B cell (primary cell): ENCODE measurements around the gene TRABD2A. TPM values are rescaled to one million over a fixed set of nuclear protein-coding genes. Genes with fewer than 3 reads are reported as not detected.

Experiments
- ATAC-seq: fragments of 200-7000 bp; cut with Tn5 transposase; one replicate; pipeline ENCODE4 v1.10.0; 2021; ENCODE audit warnings: low read depth, mild to moderate bottlenecking, moderate number of reproducible peaks, moderate library complexity
- CTCF ChIA-PET: fragments of 350-600 bp; sonication (Branson Sonifier 250); formaldehyde crosslinking; loops from one replicate; lab custom pipeline; 2021; ENCODE audit warnings: antibody characterized with exemption, inconsistent platforms; lab: Charles Lee
- POLR2A ChIA-PET: fragments of 350-600 bp; sonication (Branson Sonifier 250); formaldehyde crosslinking; loops from one replicate; lab custom pipeline; 2021; ENCODE audit warnings: antibody characterized with exemption; lab: Charles Lee
- DNase-seq: peaks from one replicate; pipeline ENCODE4 v3.0.0; 2013
- H2AFZ ChIP-seq: 2 replicates; pipeline ENCODE4 v1.6.1; 2012; ENCODE audit warnings: mild to moderate bottlenecking, low read depth, low read length; ENCODE audit not compliant: insufficient read depth, poor library complexity, severe bottlenecking
- H3K27ac ChIP-seq, 2 donors: 1 replicate in 1 of 2; 2 replicates in 1 of 2; pipeline ENCODE4 v1.5.1; 2012 to 2013; ENCODE audit warnings: low read length in 2 of 2, mild to moderate bottlenecking in 2 of 2, moderate library complexity in 1 of 2
- H3K27me3 ChIP-seq, 4 experiments: fragments of 200-600 bp in 1 of 4; sonication (generic) in 1 of 4; replicated peaks in 1 of 4; 1 replicate in 2 of 4; 2 replicates in 2 of 4; pipeline versions ENCODE4 v1.6.1 to v1.7.0; 2013 to 2016; ENCODE audit warnings: low read length in 3 of 4, mild to moderate bottlenecking in 2 of 4, mixed read lengths in 1 of 4, moderate library complexity in 1 of 4; ENCODE audit not compliant: insufficient read depth in 4 of 4, control insufficient read depth in 3 of 4; ENCODE audit errors: control extremely low read depth in 1 of 4
- H3K36me3 ChIP-seq, 2 experiments: replicated peaks in 1 of 2; 1 replicate in 1 of 2; 2 replicates in 1 of 2; pipeline versions ENCODE4 v1.6.1 to v1.7.1; 2013; ENCODE audit warnings: low read length in 1 of 2; ENCODE audit not compliant: insufficient read depth in 2 of 2, control insufficient read depth in 1 of 2; ENCODE audit errors: control extremely low read depth in 1 of 2, extremely low read depth in 1 of 2
- H3K4me1 ChIP-seq, 2 donors: fragments of 200-600 bp in 1 of 2; sonication (generic) in 1 of 2; 1 replicate in 1 of 2; 2 replicates in 1 of 2; pipeline versions ENCODE4 v1.5.1 to v1.6.1; 2013 to 2017; ENCODE audit warnings: low read length in 2 of 2; ENCODE audit not compliant: control insufficient read depth in 2 of 2, insufficient read depth in 2 of 2
- H3K4me2 ChIP-seq: replicated peaks from 2 replicates; pipeline ENCODE3; 2012; ENCODE audit warnings: mild to moderate bottlenecking, low read depth, low read length; ENCODE audit not compliant: poor library complexity, severe bottlenecking
- H3K4me3 ChIP-seq, 5 experiments: fragments of 200-600 bp in 1 of 5; sonication (generic) in 1 of 5; 1 replicate in 3 of 5; 2 replicates in 2 of 5; pipeline versions ENCODE4 v1.5.1 to v1.7.0; 2011 to 2016; ENCODE audit warnings: low read length in 4 of 5, mild to moderate bottlenecking in 4 of 5, low read depth in 2 of 5, control low read depth in 1 of 5, moderate library complexity in 1 of 5; ENCODE audit not compliant: insufficient read depth in 1 of 5; ENCODE audit errors: control extremely low read depth in 1 of 5, extremely low read depth in 1 of 5
- H3K79me2 ChIP-seq: fragments of 200-600 bp; sonication (generic); one replicate; pipeline ENCODE4 v1.6.0; 2016; ENCODE audit warnings: low read length; ENCODE audit not compliant: control insufficient read depth, insufficient read depth
- H3K9ac ChIP-seq: fragments of 200-600 bp; sonication (generic); 2 replicates; pipeline ENCODE4 v1.6.1; 2017; ENCODE audit warnings: mild to moderate bottlenecking, low read length, moderate library complexity
- H3K9me3 ChIP-seq, 3 donors: one replicate each; pipeline versions ENCODE4 v1.6.1 to v1.7.1; 2013; ENCODE audit warnings: low read length in 2 of 3; ENCODE audit not compliant: control insufficient read depth in 2 of 3, insufficient read depth in 1 of 3; ENCODE audit errors: control extremely low read depth in 1 of 3
- H4K20me1 ChIP-seq: 2 replicates; pipeline ENCODE4 v1.6.0; 2012; ENCODE audit warnings: mild to moderate bottlenecking, low read length; ENCODE audit not compliant: insufficient read depth, control insufficient read depth, poor library complexity, severe bottlenecking
- H3K27ac Mint-ChIP-seq: one replicate; pipeline ENCODE4 v1.8.0; 2021; ENCODE audit warnings: mixed read lengths
- H3K27me3 Mint-ChIP-seq: one replicate; pipeline ENCODE4 v1.8.0; 2021; ENCODE audit warnings: mixed read lengths
- H3K4me1 Mint-ChIP-seq: one replicate; pipeline ENCODE4 v1.8.0; 2021; ENCODE audit warnings: mixed read lengths
- H3K4me3 Mint-ChIP-seq: one replicate; pipeline ENCODE4 v1.8.0; 2021; ENCODE audit warnings: mixed read lengths
- H3K9me3 Mint-ChIP-seq: one replicate; pipeline ENCODE4 v1.8.0; 2022; ENCODE audit warnings: mixed read lengths; ENCODE audit not compliant: insufficient read depth
- CTCF ChIP-seq: fragments of 200-600 bp; IDR thresholded peaks from one replicate; pipeline ENCODE4 v1.8.0; 2022; ENCODE audit warnings: antibody characterized with exemption, mild to moderate bottlenecking
- EZH2 ChIP-seq: IDR thresholded peaks from 2 replicates; pipeline ENCODE4 v1.6.1; 2012; ENCODE audit warnings: borderline replicate concordance, low read depth, mild to moderate bottlenecking, moderate library complexity, low read length; ENCODE audit not compliant: insufficient read depth, poor library complexity, severe bottlenecking
- WGBS: methylation state at CpG from one replicate; pipeline ENCODE4 v1.1.5; 2013; ENCODE audit warnings: missing lambda C conversion rate; ENCODE audit not compliant: insufficient coverage; 5-methylcytosine and 5-hydroxymethylcytosine counted together
- intact Hi-C: fragments of 100-400 bp; cut with micrococcal nuclease; formaldehyde crosslinking; loops from one replicate; pipeline ENCODE4 v1.10.0; 2022
- polyA plus RNA-seq: library from polyadenylated mRNA; depleted of rRNA; stranded (reverse); fragments of >200 nt; gene quantifications from 2 replicates; pipeline ENCODE4 v1.2.3, GENCODE V29; 2012
- total RNA-seq, 2 donors: library from RNA; stranded (reverse); fragments of 120-200 nt in 1 of 2; gene quantifications; 1 replicate in 1 of 2; 2 replicates in 1 of 2; pipeline versions ENCODE4 v1.2.3 to v1.2.4, GENCODE V29; 2013 to 2022

The TRABD2A gene
- total and polyA plus RNA-seq, 2 donors (not counting 1 experiment from before 2014, with no cell fraction given), result 10.1 to 11.3 TPM

DNA sequence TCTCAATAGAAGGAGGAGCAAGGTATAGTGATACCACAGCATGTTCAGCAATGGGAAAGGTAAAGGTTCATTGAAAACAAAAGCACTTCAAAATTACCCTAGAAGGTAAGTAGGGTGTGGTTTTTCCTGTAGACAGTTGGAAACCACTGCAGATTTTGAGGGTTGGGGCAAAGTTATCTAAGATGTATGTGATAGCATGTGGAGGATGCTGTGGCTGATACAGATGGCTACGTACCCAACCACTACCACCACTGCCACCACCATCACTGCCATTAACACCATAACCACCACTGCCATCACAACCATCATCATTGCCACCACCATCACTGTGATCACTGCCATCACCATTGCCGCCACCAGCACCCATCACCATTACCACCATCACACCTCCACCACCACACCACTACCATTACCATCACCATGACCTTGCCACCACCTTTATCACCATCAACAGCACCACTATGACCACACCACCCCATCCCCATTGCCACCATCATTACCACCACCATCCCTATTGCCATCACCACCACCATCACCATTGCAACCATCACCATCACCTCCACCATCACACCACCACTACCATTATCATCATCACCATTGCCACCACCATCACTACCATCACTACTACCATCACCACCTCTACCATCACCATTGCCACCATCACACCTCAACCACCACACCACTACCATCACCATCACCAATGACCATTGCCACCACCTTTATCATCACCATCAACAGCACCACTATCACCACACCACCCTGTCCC is 28.2 kb upstream of the TRABD2A start:
- peak overlapping the region in 2 of 5 experiments; percentile 8 to 31 for H3K4me3 ChIP-seq
- no peaks in the 10 kb centered on the region for H3K27me3 Mint-ChIP-seq

More for the DNA sequence above, 28.2 kb upstream of the TRABD2A start:
- Histone ChIP-seq H4K20me1 (peaks cover 13% of the 10 kb centered on the region), H3K27me3 (no peaks in the 10 kb centered on the region), H3K79me2 (peaks cover 46% of the 10 kb centered on the region), H3K36me3 (peaks cover 0 to 9% of the 10 kb centered on the region in 2 experiments), H3K9me3 (peaks cover 0 to 7% (median 0%) of the 10 kb centered on the region in 3 donors), H3K4me2 (peak overlapping the region; percentile 65), H3K4me1 (peaks cover 33 to 38% of the 10 kb centered on the region in 2 donors), H3K27ac (peak overlapping the region; percentile 24 to 53), H2AFZ (no peak overlapping the region), H3K9ac (peak overlapping the region; percentile 4)
- H3K4me1 Mint-ChIP-seq, result peaks cover 43% of the 10 kb centered on the region
- POLR2A ChIA-PET, result interaction anchor here (1.4 to 5.0 kb wide), 2 partner anchors 12 to 17 kb away, joined by 20 to 129 read pairs; no protein-coding TSS in a partner anchor
- WGBS, result 93% methylated on average over 1 of the region's 2 CpGs
- CTCF ChIA-PET, result interaction anchor here (1.4 to 5.7 kb wide), 4 partner anchors 8 to 39 kb away, joined by 5 to 159 read pairs (median 41); partner anchors contain the start of gene TRABD2A
- peak overlapping the region; percentile 46 for H3K4me3 Mint-ChIP-seq
- H3K27ac Mint-ChIP-seq, result peak overlapping the region; percentile 64
- no peak for TF ChIP-seq CTCF
- TF ChIP-seq EZH2, result no peak
- ATAC-seq, result no peak
- intact Hi-C loops, result loop anchor here (10.0 kb wide), 1 partner anchor 1716 kb away; the partner anchor contains the start of gene RNF103
- H3K9me3 Mint-ChIP-seq, result peaks cover 10% of the 10 kb centered on the region
- no peak for DNase-seq
